Raji (cell line): Measurements from ENCODE around the gene ALOX12B.
A peak's percentile ranks its signal among the peaks of the same experiment; 100 is the strongest.

Experiments
- POLR2A ChIP-seq: IDR thresholded peaks from 2 replicates; pipeline ENCODE4 v1.6.1; 2011; ENCODE audit warnings: low read depth, low read length, control low read depth; ENCODE audit not compliant: insufficient read depth

ALOX12B gene

DNA sequence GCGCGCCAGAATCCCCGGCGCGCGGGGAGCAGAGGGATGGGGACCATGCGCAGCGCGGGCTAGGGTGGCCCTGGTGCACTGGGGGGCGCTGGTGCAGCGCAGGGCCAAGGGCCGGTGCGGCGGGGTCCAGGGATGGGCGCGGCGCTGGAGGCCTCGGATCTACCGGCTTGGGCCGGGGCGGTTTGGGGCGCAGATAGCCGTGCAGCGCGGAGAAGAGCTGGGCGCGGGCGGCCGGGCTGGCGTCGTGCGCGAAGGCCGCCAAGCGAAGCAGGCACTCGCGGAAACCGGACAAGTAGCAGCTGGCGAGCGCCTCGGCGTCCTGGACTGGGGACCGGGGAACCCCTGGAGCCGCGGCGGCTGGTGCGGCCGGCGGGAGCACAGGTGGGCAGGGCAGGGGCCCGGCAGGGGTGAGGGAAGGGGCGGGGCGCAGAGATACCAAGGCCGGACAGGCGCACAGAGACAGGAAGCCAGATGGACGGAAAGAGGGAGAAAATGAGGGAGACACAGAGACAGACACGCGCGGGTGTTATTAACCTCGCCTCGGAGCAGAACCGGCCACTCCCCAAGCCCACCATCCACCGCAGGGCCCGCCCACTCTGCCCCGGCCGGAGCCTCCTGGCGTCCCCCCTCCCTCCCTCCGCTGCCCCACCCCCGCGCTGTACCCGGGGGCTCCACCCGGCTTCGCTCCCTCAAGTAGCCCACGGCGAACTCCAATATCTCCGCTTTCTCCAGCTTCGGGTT is 34.3 kb upstream of the ALOX12B start:
- TF ChIP-seq POLR2A: peak; percentile 24; the same call in 1 of the 2 replicates

DNA sequence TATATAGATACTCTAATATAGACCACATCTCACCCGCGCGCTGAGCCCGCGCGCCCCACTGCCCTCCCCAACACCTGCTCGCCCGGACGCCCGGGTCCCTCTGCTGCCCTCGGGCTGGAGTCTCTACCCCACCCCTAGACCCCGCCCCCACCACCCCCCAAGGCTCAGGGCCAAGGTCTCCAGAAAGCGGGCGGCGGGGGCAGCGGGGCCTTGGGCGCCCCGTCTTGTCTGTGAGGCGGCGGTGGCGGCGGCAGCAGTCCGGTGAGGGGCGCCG is 33.8 kb upstream of the ALOX12B start:
- TF ChIP-seq POLR2A: no peak

DNA sequence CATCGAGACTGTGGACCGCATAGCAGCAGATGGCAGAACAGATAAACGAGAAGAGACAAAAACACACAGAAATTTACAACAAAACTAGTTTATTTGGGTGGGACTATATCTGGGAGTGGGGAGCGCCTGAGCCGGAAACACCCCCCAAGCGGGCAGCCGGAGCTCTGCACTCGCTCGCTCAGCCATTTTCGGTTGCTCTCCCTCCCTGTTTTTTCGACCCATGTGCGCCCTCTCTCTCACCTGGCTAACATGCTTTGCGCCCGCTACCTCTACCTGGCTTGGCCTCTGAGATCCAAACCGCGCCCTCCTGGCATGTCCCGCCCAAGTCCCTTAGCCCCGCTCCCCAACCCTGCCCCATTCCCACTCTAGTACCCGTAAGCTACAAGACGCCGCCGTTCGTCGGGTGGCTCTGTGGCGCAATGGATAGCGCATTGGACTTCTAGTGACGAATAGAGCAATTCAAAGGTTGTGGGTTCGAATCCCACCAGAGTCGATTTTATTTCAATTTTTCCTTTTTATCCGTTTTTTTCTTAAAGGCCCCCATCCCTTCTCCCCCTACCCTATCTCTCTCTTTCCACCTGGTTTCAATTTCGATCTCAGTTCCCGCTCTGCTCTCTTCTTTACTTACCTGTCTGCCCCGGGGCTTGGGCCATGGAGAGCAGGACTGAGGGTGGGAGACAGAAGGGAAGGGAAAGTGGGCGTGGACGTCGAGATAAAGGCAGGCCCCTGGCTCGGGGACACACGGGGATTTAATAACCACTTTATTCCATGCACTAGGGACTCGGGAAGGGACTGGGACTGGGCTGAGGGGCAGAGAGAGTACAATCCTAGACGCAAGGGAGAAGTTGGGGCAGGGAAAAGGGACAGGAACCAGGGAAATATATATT is 33.2 kb upstream of the ALOX12B start:
- peak; percentile 41; the same call in 1 of the 2 replicates for TF ChIP-seq POLR2A

DNA sequence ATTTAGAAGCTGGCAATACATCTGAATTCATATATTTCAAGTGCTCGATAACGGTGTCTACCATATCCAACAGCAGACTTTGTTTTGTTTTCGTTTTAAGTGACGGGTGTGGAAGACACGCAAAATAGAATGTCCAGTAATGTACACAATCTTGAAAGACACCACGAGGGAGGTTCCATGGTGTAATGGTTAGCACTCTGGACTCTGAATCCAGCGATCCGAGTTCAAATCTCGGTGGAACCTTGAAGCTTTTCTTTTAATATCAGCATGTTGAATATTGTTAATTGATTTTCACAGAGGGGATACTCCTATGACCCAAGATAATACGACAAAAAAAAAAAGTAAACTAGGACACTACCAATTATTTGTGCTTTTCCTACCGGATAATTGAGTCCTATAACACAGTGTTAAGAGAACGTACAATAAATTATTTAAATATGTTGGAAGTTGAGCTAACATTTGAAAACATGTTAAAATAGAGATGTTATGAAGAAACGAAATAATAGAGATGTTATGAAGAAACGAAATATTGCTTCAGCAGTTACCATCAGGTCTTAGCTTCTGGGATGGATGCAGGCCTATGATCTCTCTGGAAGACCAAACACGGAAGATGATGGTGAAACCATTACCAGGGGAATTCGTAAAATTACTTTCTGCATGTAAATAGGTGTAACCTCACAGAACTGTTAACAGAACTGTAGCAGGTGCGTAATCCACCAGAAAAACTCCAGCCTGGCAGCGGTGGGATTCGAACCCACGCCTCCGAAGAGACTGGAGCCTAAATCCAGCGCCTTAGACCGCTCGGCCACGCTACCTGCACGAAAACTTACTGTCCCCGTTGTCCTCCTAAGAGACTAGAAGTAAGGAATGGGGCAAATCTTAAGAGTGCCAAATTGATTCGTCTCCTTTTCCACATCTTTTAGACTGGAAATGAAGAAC is 32.3 kb upstream of the ALOX12B start:
- TF ChIP-seq POLR2A: no peak

DNA sequence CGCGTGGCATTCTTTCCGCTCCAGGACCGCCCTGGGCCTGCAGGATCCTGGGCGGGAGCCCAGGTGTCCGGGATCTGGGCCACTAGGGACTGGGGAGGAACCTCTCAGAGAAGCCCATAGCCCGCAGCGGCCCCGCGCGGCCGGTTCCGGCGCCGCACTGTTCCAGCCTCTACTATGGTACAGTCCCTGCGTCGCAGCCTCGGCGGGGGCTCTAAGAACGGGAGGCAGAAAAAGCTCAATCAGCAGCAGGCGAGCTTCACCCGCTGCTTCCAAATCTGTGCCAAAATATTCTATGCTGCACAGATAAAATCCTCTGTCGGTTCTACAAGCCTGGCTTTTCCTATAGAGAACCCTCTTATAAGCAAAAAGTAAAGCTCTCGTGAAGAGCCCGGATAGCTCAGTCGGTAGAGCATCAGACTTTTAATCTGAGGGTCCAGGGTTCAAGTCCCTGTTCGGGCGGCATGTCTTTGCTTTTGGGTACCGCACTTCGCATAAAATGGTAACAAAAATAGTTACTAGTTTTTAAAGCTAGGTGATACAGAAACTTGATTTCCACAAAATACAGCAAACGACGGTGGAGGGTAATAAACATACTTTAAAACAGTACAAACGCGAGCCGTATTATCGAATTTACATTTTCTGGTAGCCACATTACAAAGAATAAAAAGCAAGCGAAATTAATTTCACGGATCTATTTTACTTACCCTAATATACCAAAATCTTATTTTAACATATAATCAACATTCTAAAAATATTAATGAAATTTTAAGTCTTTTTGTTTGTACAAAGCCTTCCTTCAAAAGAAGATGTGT is 31.5 kb upstream of the ALOX12B start:
- TF ChIP-seq POLR2A: 0 out of 2 replicates have a peak, but pooled peaks have one; percentile 28

DNA sequence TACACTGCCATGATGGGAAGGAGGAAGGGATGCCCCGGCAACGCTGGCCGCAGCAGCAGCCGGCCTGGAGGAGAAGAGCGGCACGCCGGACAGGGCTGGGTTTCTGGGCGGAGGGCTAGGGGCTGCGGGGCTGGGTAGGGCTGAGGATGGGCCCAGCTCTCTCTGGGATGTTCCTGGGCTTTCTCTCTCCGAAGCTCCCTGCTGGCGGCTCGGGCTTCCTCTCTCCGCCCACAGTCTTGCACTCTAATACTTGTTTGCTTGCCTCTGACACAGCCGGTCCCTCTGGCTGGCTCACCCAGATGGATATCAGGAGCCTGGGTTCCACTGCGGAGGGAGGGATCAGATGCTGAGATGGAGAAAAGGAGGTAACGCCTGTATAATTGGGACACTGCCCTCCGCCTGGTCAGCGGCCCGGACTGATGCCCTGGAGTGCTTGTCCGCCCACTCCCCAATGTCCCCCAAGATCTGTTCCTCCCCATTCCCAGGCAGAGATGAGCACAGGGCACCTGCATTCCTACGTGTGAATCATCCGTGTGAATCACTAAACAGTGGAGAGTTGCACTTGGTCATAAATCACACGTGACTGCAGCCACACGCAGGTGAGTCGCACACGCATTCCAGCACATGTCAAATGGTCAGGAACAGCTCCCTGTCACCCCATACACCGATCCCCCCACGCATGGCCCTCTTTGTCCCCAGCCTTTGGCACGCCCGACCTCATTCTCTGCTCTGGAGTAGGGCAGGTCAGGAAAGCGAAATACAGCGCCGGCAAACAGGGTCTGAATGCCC is 30.7 kb upstream of the ALOX12B start, which contains the start of gene ALOXE3:
Gene ALOXE3, minus strand, starts transcription at position 535 of the 789 bp plus-strand sequence. Its CDS starts 524 bp downstream, at position 11.
- no peak for TF ChIP-seq POLR2A

DNA sequence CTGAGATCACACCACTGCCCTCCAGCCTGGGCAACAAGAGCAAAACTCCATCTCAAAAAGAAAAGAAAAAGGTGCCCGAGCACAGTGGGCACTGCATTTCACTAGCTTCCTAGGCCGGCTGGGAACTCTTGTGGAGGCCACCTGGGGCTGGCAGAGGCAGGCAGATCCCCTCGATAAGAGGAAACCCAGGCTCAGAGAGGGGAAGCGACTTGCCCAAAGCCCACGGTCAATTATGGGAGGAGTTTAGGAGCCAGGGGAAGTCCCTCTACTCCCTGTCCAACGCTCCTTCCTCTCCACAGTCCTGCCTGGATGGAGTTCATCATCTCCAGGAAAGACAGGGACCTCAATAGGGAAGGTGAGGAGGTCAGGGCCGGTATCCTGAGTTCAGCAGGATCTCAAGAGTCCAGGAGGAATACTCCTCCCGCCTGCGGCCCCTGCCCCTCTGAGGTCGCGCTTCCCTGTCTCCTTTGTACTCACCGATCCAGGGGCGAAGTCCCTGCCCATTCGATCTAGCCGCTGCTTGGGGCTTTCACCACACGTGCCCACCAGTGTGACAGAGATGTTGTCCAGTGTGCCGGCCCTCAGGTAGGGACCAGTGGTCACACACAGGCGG is 30.0 kb upstream of the ALOX12B start:
- no peak for TF ChIP-seq POLR2A

DNA sequence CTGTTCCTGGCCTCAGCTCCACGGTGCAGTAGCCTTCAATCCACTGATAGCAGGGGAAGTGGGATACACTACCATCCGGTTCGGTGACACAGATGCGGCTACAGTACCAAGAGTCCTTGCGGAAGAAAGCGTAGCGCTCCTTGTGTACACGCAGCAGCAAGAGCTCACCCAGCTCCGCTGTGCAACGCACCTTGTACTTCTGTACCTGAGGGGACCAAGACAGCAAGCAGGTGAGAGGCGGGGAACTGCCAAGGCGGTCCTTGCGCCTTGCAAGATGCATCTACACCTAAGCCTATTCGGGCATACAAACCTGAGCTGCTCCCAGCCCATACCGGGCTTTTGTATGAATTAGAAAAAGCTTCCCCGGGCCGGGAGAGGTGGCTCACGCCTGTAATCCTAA is 29.3 kb upstream of the ALOX12B start:
- no peak for TF ChIP-seq POLR2A

DNA sequence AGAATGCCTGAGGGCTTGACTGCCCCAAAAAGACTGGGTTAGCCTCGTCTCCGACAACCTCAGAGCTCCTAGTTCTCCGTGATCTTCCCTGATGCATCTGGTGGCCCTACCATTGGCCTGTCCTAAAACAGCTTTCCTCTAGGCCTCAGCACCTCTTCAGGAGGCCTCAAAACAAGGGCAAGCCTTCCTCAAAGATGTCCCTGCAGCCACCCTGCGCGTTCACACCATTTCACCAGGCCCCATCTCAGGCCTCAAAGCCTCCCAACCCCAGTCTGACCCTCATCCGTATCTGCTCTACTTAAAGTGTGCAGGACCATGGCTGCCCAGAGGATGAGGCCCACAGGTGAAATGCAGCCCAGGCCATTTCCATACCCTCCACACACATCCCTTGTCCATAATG is 23.4 kb upstream of the ALOX12B start:
- TF ChIP-seq POLR2A: no peak

DNA sequence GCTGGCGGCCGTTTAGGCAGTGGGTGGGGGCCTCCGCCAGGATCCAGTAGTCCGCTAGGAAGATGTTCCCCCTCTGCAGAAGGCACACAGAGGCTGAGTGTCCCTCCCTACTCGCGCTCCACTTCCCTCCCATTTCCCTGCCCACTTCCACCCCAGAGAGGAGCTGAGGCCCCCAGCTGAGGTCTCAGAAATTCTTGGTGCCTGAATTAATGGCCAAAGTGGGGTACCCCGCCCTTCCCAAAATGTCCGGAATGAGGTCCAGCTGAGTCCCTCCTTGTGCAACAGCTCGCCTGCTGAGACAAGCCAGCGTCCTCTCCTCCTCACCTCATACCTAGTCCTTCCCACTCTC is 22.9 kb upstream of the ALOX12B start:
- no peak for TF ChIP-seq POLR2A

DNA sequence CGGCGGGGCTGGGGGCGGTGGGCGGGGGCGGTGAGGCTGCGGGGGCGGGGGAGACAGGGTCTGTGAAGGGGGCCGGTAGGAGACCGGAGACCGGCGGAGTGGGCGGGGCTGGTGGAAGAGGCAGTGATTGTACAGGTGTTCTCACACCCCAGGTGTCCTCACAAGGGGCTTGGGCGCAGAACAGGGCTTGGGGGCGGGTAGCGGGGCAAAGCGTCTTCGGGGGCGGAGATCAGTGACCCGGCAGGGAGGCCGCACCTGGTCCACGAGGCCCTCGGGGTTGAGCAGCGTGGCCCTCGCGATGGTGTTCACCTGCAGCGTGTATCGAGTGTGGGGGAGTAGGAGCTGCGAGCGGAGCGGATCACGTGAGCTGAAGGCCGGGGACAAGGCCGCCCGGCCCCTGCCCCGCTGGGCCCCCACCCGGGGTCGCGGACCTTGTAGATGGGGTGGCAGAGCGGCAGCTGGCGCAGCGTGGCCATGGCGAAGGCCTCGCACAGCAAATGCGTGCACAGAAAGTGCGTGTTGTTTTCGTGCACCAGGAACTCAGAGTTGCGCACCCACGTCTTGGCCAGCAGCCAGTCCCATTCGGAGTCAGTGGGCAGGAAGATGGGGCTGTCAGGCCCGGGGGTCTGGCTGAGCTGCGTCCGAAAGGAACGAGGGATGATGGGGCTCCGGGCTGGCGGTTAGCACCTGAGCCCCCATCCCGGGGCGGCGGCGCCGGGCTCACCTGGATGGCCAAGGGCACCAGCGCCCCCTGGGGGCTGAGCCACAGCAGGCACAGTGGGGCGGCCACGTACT is 22.3 kb upstream of the ALOX12B start:
- TF ChIP-seq POLR2A: no peak

DNA sequence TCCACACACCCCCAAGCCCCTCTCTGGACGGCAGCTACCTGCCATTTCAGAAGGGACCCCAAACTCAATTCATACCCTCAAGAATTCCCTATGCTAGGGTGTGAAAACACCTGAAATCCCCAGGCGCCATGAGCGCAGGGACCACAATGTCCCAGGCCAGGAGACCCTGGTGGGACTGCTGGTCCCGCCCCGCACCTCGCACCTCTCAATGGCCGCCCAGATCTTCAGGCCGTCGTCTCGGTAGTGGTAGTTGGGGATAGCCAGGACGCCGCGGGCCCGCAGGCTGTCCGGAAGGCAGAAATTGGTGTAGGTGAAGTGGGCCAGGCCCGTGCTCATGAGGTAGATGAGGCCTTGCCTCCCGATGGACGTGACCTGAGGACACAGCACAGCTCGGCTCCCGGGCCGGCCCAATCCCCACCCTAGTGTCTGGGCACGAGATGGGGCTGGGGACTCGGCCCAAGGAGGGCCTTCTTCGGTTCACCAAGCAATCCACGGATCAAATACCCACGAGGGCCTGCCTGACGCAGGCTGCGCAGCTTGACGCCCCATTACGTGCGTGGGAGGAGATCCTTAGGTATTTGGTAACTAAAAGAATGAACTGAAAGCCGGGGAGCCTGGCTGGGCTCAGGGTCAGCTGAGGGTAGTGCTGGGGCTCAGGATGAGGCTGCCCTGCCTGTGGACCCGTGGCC is 21.6 kb upstream of the ALOX12B start:
- no peak for TF ChIP-seq POLR2A
